ENCODE results near the gene LTB. TPM values are rescaled to one million over a fixed set of nuclear protein-coding genes. Genes with fewer than 3 reads are reported as not detected.

The LTB gene
- total and polyA plus RNA-seq, 2 of the 13 experiments (the other 11 are each of a cell fraction or from before 2014, with no cell fraction given): 0.09 to 0.22 TPM

- FAIRE-seq (no peak), ATAC-seq (no peak), DNase-seq (ENCODE audit: low spot score) (no peak)
- BruUV-seq (replicated peaks): no TSS peak
- 92% methylated on average over 10 of the region's 10 CpGs for WGBS (ENCODE audit: low lambda C conversion rate)
- H3K4me3 ChIP-seq (replicated peaks in 1 of 3; ENCODE audit: insufficient read depth in 1 of 3, low read depth in 2 of 3, low read length in 3 of 3): peak overlapping the region in 1 of 3 experiments; percentile 100; a peak in 1 of 6 replicates
- H3K79me2 ChIP-seq (ENCODE audit: insufficient read depth, low read length): peaks cover 37% of the 10 kb centered on the region
- H3K27me3 ChIP-seq (ENCODE audit: control insufficient read depth in 1 of 2, insufficient read depth in 2 of 2, low read length in 2 of 2): no peaks in the 10 kb centered on the region; a peak in 1 of 5 replicates
- peaks cover 11% of the 10 kb centered on the region; the same call in 1 of the 2 replicates for H4K20me1 ChIP-seq (ENCODE audit: insufficient read depth, low read length)
- H3K4me2 ChIP-seq (ENCODE audit: low read depth, low read length): peak overlapping the region; percentile 98
- H3K36me3 ChIP-seq (replicated peaks in 1 of 2; ENCODE audit: control insufficient read depth in 1 of 2, insufficient read depth in 2 of 2, low read length in 2 of 2): peaks cover 41 to 52% of the 10 kb centered on the region in 2 experiments
- H3K4me1 ChIP-seq (ENCODE audit: insufficient read depth, low read length): peaks cover 21% of the 10 kb centered on the region
- TF ChIP-seq, protein P1, sequence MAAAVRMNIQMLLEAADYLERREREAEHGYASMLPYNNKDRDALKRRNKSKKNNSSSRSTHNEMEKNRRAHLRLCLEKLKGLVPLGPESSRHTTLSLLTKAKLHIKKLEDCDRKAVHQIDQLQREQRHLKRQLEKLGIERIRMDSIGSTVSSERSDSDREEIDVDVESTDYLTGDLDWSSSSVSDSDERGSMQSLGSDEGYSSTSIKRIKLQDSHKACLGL (CRISPR knock-in tag; IDR thresholded peaks at IDR 0.05): 0 out of 2 replicates have a peak, but pooled peaks have one; percentile 10
- no peak for TF ChIP-seq ZBTB25 (CRISPR knock-in tag; IDR thresholded peaks at IDR 0.05)
- TF ChIP-seq, protein P2, sequence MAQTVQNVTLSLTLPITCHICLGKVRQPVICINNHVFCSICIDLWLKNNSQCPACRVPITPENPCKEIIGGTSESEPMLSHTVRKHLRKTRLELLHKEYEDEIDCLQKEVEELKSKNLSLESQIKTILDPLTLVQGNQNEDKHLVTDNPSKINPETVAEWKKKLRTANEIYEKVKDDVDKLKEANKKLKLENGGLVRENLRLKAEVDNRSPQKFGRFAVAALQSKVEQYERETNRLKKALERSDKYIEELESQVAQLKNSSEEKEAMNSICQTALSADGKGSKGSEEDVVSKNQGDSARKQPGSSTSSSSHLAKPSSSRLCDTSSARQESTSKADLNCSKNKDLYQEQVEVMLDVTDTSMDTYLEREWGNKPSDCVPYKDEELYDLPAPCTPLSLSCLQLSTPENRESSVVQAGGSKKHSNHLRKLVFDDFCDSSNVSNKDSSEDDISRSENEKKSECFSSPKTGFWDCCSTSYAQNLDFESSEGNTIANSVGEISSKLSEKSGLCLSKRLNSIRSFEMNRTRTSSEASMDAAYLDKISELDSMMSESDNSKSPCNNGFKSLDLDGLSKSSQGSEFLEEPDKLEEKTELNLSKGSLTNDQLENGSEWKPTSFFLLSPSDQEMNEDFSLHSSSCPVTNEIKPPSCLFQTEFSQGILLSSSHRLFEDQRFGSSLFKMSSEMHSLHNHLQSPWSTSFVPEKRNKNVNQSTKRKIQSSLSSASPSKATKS (CRISPR knock-in tag; IDR thresholded peaks at IDR 0.05): no peak
- no peak for TF ChIP-seq SIX1 (CRISPR knock-in tag; IDR thresholded peaks at IDR 0.05; ENCODE audit: borderline replicate concordance)
- TF ChIP-seq CENPX (CRISPR knock-in tag; IDR thresholded peaks at IDR 0.05): no peak
- TF ChIP-seq, protein P3, sequence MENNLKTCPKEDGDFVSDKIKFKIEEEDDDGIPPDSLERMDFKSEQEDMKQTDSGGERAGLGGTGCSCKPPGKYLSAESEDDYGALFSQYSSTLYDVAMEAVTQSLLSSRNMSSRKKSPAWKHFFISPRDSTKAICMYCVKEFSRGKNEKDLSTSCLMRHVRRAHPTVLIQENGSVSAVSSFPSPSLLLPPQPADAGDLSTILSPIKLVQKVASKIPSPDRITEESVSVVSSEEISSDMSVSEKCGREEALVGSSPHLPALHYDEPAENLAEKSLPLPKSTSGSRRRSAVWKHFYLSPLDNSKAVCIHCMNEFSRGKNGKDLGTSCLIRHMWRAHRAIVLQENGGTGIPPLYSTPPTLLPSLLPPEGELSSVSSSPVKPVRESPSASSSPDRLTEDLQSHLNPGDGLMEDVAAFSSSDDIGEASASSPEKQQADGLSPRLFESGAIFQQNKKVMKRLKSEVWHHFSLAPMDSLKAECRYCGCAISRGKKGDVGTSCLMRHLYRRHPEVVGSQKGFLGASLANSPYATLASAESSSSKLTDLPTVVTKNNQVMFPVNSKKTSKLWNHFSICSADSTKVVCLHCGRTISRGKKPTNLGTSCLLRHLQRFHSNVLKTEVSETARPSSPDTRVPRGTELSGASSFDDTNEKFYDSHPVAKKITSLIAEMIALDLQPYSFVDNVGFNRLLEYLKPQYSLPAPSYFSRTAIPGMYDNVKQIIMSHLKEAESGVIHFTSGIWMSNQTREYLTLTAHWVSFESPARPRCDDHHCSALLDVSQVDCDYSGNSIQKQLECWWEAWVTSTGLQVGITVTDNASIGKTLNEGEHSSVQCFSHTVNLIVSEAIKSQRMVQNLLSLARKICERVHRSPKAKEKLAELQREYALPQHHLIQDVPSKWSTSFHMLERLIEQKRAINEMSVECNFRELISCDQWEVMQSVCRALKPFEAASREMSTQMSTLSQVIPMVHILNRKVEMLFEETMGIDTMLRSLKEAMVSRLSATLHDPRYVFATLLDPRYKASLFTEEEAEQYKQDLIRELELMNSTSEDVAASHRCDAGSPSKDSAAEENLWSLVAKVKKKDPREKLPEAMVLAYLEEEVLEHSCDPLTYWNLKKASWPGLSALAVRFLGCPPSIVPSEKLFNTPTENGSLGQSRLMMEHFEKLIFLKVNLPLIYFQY (CRISPR knock-in tag; IDR thresholded peaks at IDR 0.05; ENCODE audit: borderline replicate concordance): no peak
- 0 out of 2 replicates have a peak, but pooled peaks have one; percentile 53 for TF ChIP-seq SMYD3 (CRISPR knock-in tag; IDR thresholded peaks at IDR 0.05)
- peak; percentile 27; the same call in 1 of the 2 replicates for TF ChIP-seq POLR2G (IDR thresholded peaks at IDR 0.05; ENCODE audit: low read depth, low read length)
- no peaks in the 10 kb centered on the region for H3K9me3 ChIP-seq (ENCODE audit: low read length)
- in situ Hi-C loops (cut with HindIII; ENCODE audit: extremely low pct_ligation_motif_present, low pct_unique_long_range_greater_than_20kb) (no loop called here), intact Hi-C loops (cut with micrococcal nuclease; ENCODE audit: unreplicated experiment) (loop anchor here (5.0 kb wide), 1 partner anchor 45 kb away; the partner anchor contains the start of genes CSNK2B and LY6G5B)
- CTCF ChIA-PET (ENCODE audit: low intra/inter-chr PET ratio, low total read pairs): no interaction called here
- POLR2A ChIA-PET: interaction anchor here (0.5 to 4.8 kb wide), 6 partner anchors 22 to 81 kb away, joined by 3 to 78 read pairs (median 22); partner anchors contain the start of genes APOM, BAG6, DDX39B and GPANK1
- no peak overlapping the region for H2AFZ ChIP-seq (ENCODE audit: low read length)
- no peak overlapping the region for H3K27ac ChIP-seq (ENCODE audit: extremely low read length, insufficient read depth, low read length)
- peak overlapping the region; percentile 97; the same call in 1 of the 2 replicates for H3K9ac ChIP-seq (ENCODE audit: insufficient read depth, low read depth, low read length)
Observed at GRCh38 chr6:31622684-31623091, 40.5 kb upstream of the LTB start.
